Kidney (tissue), 14 donors: Measurements from ENCODE around the gene ESAM. TPM values are rescaled to one million over a fixed set of nuclear protein-coding genes. Genes with fewer than 3 reads are reported as not detected.

Experiments used
- DNase-seq, 5 donors: peaks; one replicate each; pipeline ENCODE4 v3.0.0-alpha.2; 2013 to 2020
- FAIRE-seq: peaks from 2 replicates; lab custom pipeline; 2012; peaks lifted over from hg19 to GRCh38; lab: Jason Lieb, UNC
- H3K27ac ChIP-seq, 2 donors: one replicate each; pipeline ENCODE4 v1.7.0; 2013; ENCODE audit warnings: low read depth in 2 of 2, low read length in 2 of 2, inconsistent platforms in 1 of 2
- H3K27me3 ChIP-seq: one replicate; pipeline ENCODE4 v1.7.1; 2013; ENCODE audit warnings: low read length, inconsistent platforms; ENCODE audit not compliant: control insufficient read depth, insufficient read depth
- H3K36me3 ChIP-seq, 3 donors: one replicate each; pipeline versions ENCODE4 v1.7.0 to v1.7.1; 2013; ENCODE audit warnings: low read length in 3 of 3, control low read depth in 1 of 3, inconsistent platforms in 1 of 3; ENCODE audit not compliant: insufficient read depth in 3 of 3, control insufficient read depth in 2 of 3
- H3K4me1 ChIP-seq, 3 donors: one replicate each; pipeline versions ENCODE4 v1.7.0 to v1.7.1; 2013; ENCODE audit warnings: low read length in 3 of 3, inconsistent platforms in 1 of 3, low read depth in 1 of 3; ENCODE audit not compliant: control insufficient read depth in 2 of 3, insufficient read depth in 2 of 3
- H3K4me3 ChIP-seq, 3 donors: one replicate each; pipeline versions ENCODE4 v1.7.0 to v1.8.1; 2013; ENCODE audit warnings: low read length in 3 of 3, control low read depth in 1 of 3, inconsistent platforms in 1 of 3
- H3K9ac ChIP-seq, 3 donors: one replicate each; pipeline versions ENCODE4 v1.7.0 to v1.7.1; 2013; ENCODE audit warnings: low read length in 3 of 3, control low read depth in 1 of 3, inconsistent platforms in 1 of 3
- H3K9me3 ChIP-seq, 3 donors: one replicate each; pipeline versions ENCODE4 v1.7.0 to v1.7.1; 2013; ENCODE audit warnings: low read length in 3 of 3, control low read depth in 1 of 3, inconsistent platforms in 1 of 3; ENCODE audit not compliant: control insufficient read depth in 2 of 3, insufficient read depth in 1 of 3
- intact Hi-C: fragments of 100-400 bp; cut with DNase I; formaldehyde crosslinking; loops from one replicate; pipeline ENCODE4 v1.11.1; 2022
- polyA plus RNA-seq: library from polyadenylated mRNA; stranded (reverse); fragments of 350-450 nt; fragmentation: Illumina TruSeq; extraction: RNeasy Lipid Tissue Mini Kit (QIAGEN cat#74804); gene quantifications from one replicate; pipeline ENCODE4 v1.2.3, GENCODE V29; 2014; ENCODE audit warnings: low read depth, low replicate concordance; ENCODE audit not compliant: insufficient read depth
- total RNA-seq: library from RNA; stranded (reverse); fragmentation: NEBNext Ultra II Directional; extraction: Animal tissue kit (Norgen Biotek cat#: 25700); gene quantifications from one replicate; pipeline ENCODE4 v1.2.1, GENCODE V29; 2021
- TF ChIP-seq, protein P1 (sequence below): IDR thresholded peaks from 3 replicates; pipeline ENCODE4 v1.5.1; 2012; ENCODE audit warnings: mild to moderate bottlenecking, moderate library complexity, borderline replicate concordance; ENCODE audit not compliant: insufficient read depth; ENCODE audit errors: extremely low read depth
- donor health status: control.
- donor health status: control.
- donor health status: control.
- donor health status: control.
- donor health status: control.
- donor health status: DM: yes; HTN: yes; CAD: no.
- donor health status: Normal renal cell carcinoma (clear cell type).

The ESAM gene
- total and polyA plus RNA-seq, 2 donors from 2014 or later = 63.0 to 85.8 TPM

- DNase-seq = no peak
- Histone ChIP-seq H3K36me3 (no peaks in the 10 kb centered on the region), H3K27me3 (no peaks in the 10 kb centered on the region), H3K9ac (no peak overlapping the region), H3K4me3 (no peak overlapping the region), H3K9me3 (no peaks in the 10 kb centered on the region), H3K4me1 (no peaks in the 10 kb centered on the region), H3K27ac (no peak overlapping the region)
- intact Hi-C loops = no loop called here
- TF ChIP-seq, protein P1, sequence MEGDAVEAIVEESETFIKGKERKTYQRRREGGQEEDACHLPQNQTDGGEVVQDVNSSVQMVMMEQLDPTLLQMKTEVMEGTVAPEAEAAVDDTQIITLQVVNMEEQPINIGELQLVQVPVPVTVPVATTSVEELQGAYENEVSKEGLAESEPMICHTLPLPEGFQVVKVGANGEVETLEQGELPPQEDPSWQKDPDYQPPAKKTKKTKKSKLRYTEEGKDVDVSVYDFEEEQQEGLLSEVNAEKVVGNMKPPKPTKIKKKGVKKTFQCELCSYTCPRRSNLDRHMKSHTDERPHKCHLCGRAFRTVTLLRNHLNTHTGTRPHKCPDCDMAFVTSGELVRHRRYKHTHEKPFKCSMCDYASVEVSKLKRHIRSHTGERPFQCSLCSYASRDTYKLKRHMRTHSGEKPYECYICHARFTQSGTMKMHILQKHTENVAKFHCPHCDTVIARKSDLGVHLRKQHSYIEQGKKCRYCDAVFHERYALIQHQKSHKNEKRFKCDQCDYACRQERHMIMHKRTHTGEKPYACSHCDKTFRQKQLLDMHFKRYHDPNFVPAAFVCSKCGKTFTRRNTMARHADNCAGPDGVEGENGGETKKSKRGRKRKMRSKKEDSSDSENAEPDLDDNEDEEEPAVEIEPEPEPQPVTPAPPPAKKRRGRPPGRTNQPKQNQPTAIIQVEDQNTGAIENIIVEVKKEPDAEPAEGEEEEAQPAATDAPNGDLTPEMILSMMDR = no peak
- FAIRE-seq = no peak
Observed at GRCh38 chr11:124784051-124784450, 22.0 kb upstream of the ESAM start.

- H3K4me3 ChIP-seq = no peak overlapping the region
- FAIRE-seq = no peak
- H3K4me1 ChIP-seq = no peaks in the 10 kb centered on the region
Observed at GRCh38 chr11:124783002-124783401, 20.9 kb upstream of the ESAM start.

GRCh38 chr11:124779568-124779967 lies 17.5 kb upstream of the ESAM start:
- no peak overlapping the region for H3K4me3 ChIP-seq
- intact Hi-C loops = no loop called here
- no peaks in the 10 kb centered on the region for H3K27me3 ChIP-seq
- H3K9ac ChIP-seq = no peak overlapping the region
- no peaks in the 10 kb centered on the region for H3K4me1 ChIP-seq
- FAIRE-seq = no peak
- TF ChIP-seq, protein P1 = no peak
- no peak for DNase-seq
- no peak overlapping the region for H3K27ac ChIP-seq
- no peaks in the 10 kb centered on the region for H3K9me3 ChIP-seq
- no peaks in the 10 kb centered on the region for H3K36me3 ChIP-seq

More at GRCh38 chr11:124783002-124783401, 20.9 kb upstream of the ESAM start:
- Histone ChIP-seq H3K27me3 (no peaks in the 10 kb centered on the region), H3K9ac (no peak overlapping the region), H3K36me3 (no peaks in the 10 kb centered on the region), H3K9me3 (no peaks in the 10 kb centered on the region), H3K27ac (no peak overlapping the region)
- intact Hi-C loops = no loop called here
- TF ChIP-seq, protein P1 = no peak
- no peak for DNase-seq

- no peak for DNase-seq
- H3K9ac ChIP-seq = no peak overlapping the region
- no peak for FAIRE-seq
- no peak overlapping the region for H3K27ac ChIP-seq
- H3K4me3 ChIP-seq = no peak overlapping the region
- H3K36me3 ChIP-seq = no peaks in the 10 kb centered on the region
- no peaks in the 10 kb centered on the region for H3K9me3 ChIP-seq
- intact Hi-C loops = no loop called here
- no peaks in the 10 kb centered on the region for H3K4me1 ChIP-seq
- TF ChIP-seq, protein P1 = no peak
- H3K27me3 ChIP-seq = no peaks in the 10 kb centered on the region
Observed at GRCh38 chr11:124778281-124778680, 16.2 kb upstream of the ESAM start.
